ENCODE results near the gene GPR162.

Gene GPR162

GRCh38 chr12:6788972-6789924, 32.4 kb upstream of the GPR162 start, which contains the start of gene CD4:
TSS of gene CD4 (plus strand) at chr12:6789528. CDS start at chr12:6800139, 10,611 bp downstream.
- no peak for DNase-seq (ENCODE audit: low read depth)

GRCh38 chr12:6790496-6791150, 31.0 kb upstream of the GPR162 start:
- no peak for DNase-seq (ENCODE audit: low read depth)

GRCh38 chr12:6791931-6792520, 29.6 kb upstream of the GPR162 start:
- no peak for DNase-seq (ENCODE audit: low read depth)

- no peak for DNase-seq (ENCODE audit: low read depth)
Measured at GRCh38 chr12:6792522-6793201, 29.0 kb upstream of the GPR162 start.

- DNase-seq (ENCODE audit: low read depth) = no peak
Measured at GRCh38 chr12:6795088-6795487, 26.5 kb upstream of the GPR162 start.

GRCh38 chr12:6796576-6796975, 25.0 kb upstream of the GPR162 start:
- DNase-seq (ENCODE audit: low read depth) = no peak

- no peak for DNase-seq (ENCODE audit: low read depth)
Measured at GRCh38 chr12:6799147-6799546, 22.5 kb upstream of the GPR162 start.

- no peak for DNase-seq (ENCODE audit: low read depth)
Measured at GRCh38 chr12:6807170-6807569, 14.5 kb upstream of the GPR162 start.

GRCh38 chr12:6809056-6809455, 12.6 kb upstream of the GPR162 start:
- DNase-seq (ENCODE audit: low read depth) = no peak

GRCh38 chr12:6810758-6811157, 10.9 kb upstream of the GPR162 start:
- no peak for DNase-seq (ENCODE audit: low read depth)

GRCh38 chr12:6813363-6813762, 8.3 kb upstream of the GPR162 start:
- no peak for DNase-seq (ENCODE audit: low read depth)

GRCh38 chr12:6816598-6816997, 5.0 kb upstream of the GPR162 start:
- no peak for DNase-seq (ENCODE audit: low read depth)

- DNase-seq (ENCODE audit: low read depth) = no peak
Measured at GRCh38 chr12:6817098-6817497, 4.5 kb upstream of the GPR162 start.

- no peak for DNase-seq (ENCODE audit: low read depth)
Measured at GRCh38 chr12:6817662-6818157, 3.9 kb upstream of the GPR162 start.

- DNase-seq (ENCODE audit: low read depth) = no peak
Measured at GRCh38 chr12:6818222-6818621, 3.4 kb upstream of the GPR162 start.

GRCh38 chr12:6818645-6819044, 3.0 kb upstream of the GPR162 start:
- no peak for DNase-seq (ENCODE audit: low read depth)

- no peak for DNase-seq (ENCODE audit: low read depth)
Measured at GRCh38 chr12:6819106-6820030, 2.3 kb upstream of the GPR162 start.

- no peak for DNase-seq (ENCODE audit: low read depth)
Measured at GRCh38 chr12:6820166-6820565, 1.5 kb upstream of the GPR162 start.

GRCh38 chr12:6822426-6823135, 960 bp downstream of the GPR162 start:
- DNase-seq (ENCODE audit: low read depth) = no peak

Measured in GM04504 (cell line).